Naive B cell (primary cell): ENCODE measurements around the gene STARD5. TPM values are rescaled to one million over a fixed set of nuclear protein-coding genes. Genes with fewer than 3 reads are reported as not detected.

ENCODE experiments used
- ATAC-seq, 2 donors: fragments of 150-1000 bp; cut with Tn5 transposase; 2 replicates each; pipeline ENCODE4 v1.10.0; 2021; ENCODE audit warnings: low read depth in 2 of 2, mild to moderate bottlenecking in 2 of 2, moderate library complexity in 2 of 2
- DNase-seq: peaks from one replicate; pipeline ENCODE4 v3.0.0; 2022
- H3K27ac Mint-ChIP-seq, 6 donors: one replicate each; pipeline ENCODE4 v1.8.0; 2020 to 2022; ENCODE audit warnings: mild to moderate bottlenecking in 6 of 6, mixed read lengths in 6 of 6, moderate library complexity in 5 of 6, inconsistent platforms in 2 of 6
- H3K27me3 Mint-ChIP-seq, 3 donors: one replicate each; pipeline ENCODE4 v1.8.0; 2021 to 2022; ENCODE audit warnings: mixed read lengths in 3 of 3, mild to moderate bottlenecking in 1 of 3
- H3K36me3 Mint-ChIP-seq, 2 donors: one replicate each; pipeline ENCODE4 v1.8.0; 2020 to 2022; ENCODE audit warnings: mixed read lengths in 2 of 2, inconsistent platforms in 1 of 2, mild to moderate bottlenecking in 1 of 2
- H3K4me1 Mint-ChIP-seq, 3 donors: one replicate each; pipeline ENCODE4 v1.8.0; 2020 to 2022; ENCODE audit warnings: mixed read lengths in 3 of 3, inconsistent platforms in 1 of 3, mild to moderate bottlenecking in 1 of 3, moderate library complexity in 1 of 3
- H3K4me3 Mint-ChIP-seq, 8 donors: one replicate each; pipeline ENCODE4 v1.8.0; 2020 to 2022; ENCODE audit warnings: mild to moderate bottlenecking in 8 of 8, mixed read lengths in 8 of 8, moderate library complexity in 8 of 8, inconsistent platforms in 2 of 8
- H3K9me3 Mint-ChIP-seq, 7 donors: one replicate each; pipeline ENCODE4 v1.8.0; 2020 to 2022; ENCODE audit warnings: mixed read lengths in 7 of 7, mild to moderate bottlenecking in 5 of 7, inconsistent platforms in 2 of 7, moderate library complexity in 1 of 7
- polyA plus RNA-seq, 6 donors: library from polyadenylated mRNA; unstranded; fragments of 300-500 nt; fragmentation: Illumina TruSeq; gene quantifications; one replicate each; pipeline ENCODE4 v1.2.3, GENCODE V29; 2021; ENCODE audit warnings: low read depth in 6 of 6

Gene STARD5, protein sequence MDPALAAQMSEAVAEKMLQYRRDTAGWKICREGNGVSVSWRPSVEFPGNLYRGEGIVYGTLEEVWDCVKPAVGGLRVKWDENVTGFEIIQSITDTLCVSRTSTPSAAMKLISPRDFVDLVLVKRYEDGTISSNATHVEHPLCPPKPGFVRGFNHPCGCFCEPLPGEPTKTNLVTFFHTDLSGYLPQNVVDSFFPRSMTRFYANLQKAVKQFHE
- 1 to 10 TPM; 5.1 to 9.6 (median 7.3) TPM for polyA plus RNA-seq

- Mint-ChIP-seq H3K4me3 (peak within 1 kb of the TSS; percentile 86 to 99 (median 98)), H3K27ac (peak within 1 kb of the TSS; percentile 48 to 98 (median 91)), H3K4me1 (peaks cover 23 to 42% (median 38%) of the 10 kb centered on the region in 3 donors), H3K36me3 (no peaks in the 10 kb centered on the region), H3K27me3 (no peaks in the 10 kb centered on the region), H3K9me3 (no peaks in the 10 kb centered on the region)
- DNase-seq (peak; percentile 93), ATAC-seq (peak; percentile 96 to 97)
Measured at GRCh38 chr15:81323944-81324881, at the start of gene STARD5. STARD5 (minus strand) TSS chr15:81324141; CDS start chr15:81324099, 42 bp downstream.

DNA sequence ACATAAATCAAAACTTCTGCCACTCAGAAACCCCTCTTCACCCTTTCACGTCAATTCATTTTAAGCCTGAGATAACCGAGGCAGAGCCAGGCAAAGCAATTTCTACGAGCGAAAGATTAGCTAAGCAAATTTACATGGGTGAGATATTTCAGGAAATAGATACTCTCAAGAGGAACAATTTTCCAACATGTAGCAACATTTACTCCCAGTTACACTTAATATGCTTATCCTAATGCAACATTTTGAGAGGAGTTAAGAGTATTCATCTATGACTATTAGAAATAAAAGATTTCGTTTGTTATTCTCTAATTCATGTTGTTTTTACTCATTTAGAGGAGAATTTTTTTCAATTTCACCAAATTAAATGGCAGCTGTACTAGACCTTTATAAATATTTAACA, 49.2 kb upstream of the STARD5 start:
- Mint-ChIP-seq H3K27ac (no peak overlapping the region), H3K4me1 (no peaks in the 10 kb centered on the region), H3K27me3 (no peaks in the 10 kb centered on the region), H3K4me3 (no peak overlapping the region), H3K9me3 (no peaks in the 10 kb centered on the region), H3K36me3 (no peaks in the 10 kb centered on the region)
- no peak for ATAC-seq
- DNase-seq = no peak

DNA sequence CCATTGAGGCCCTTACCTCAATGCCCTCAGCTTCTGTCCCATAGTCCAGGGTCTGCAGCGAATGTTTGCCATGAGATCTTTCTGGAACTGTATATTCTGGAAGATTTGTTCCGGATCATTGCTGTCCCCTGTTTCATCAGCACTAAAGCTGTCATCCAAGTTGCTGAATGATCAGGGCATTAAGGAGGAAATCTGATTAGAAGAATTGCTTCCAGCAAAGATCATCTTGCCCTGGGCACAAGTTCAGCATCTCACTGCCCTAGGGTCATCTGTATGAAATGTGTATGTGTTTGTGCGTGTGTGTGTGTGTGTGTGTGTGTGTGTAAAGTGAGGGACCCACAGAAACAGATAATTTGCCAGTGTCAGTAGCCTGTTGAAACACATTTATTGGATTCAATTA, 48.6 kb upstream of the STARD5 start:
- Mint-ChIP-seq H3K36me3 (no peaks in the 10 kb centered on the region), H3K4me3 (no peak overlapping the region), H3K9me3 (no peaks in the 10 kb centered on the region), H3K27me3 (no peaks in the 10 kb centered on the region), H3K4me1 (no peaks in the 10 kb centered on the region), H3K27ac (no peak overlapping the region)
- DNase-seq (no peak), ATAC-seq (no peak)

- H3K27me3 Mint-ChIP-seq = no peaks in the 10 kb centered on the region
- no peaks in the 10 kb centered on the region for H3K4me1 Mint-ChIP-seq
- no peak overlapping the region for H3K4me3 Mint-ChIP-seq
- DNase-seq = no peak
- H3K9me3 Mint-ChIP-seq = no peaks in the 10 kb centered on the region
- H3K27ac Mint-ChIP-seq = no peak overlapping the region
- peaks cover 0 to 7% of the 10 kb centered on the region in 2 donors for H3K36me3 Mint-ChIP-seq
- ATAC-seq = no peak
Measured at GRCh38 chr15:81363718-81364500, 40.0 kb upstream of the STARD5 start.

DNA sequence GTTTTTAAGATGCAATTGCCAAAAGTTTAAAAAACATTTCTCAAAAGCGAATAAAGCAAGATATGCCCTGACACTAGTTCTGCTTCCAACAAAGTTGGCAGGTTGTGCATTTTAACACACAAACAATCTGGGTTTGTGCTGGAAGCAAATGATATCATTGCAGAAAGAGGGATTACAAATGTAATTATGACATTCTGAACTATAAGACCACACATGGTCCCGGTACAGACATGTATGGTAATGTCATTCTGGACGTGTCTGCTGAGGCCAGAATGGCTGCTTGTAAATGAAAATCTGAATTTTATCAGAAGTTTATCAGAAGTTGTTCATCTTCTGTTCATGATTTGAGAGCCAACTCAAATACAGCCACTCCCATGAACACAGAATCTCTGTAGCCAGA, 39.3 kb upstream of the STARD5 start:
- Mint-ChIP-seq H3K27me3 (no peaks in the 10 kb centered on the region), H3K4me1 (no peaks in the 10 kb centered on the region), H3K9me3 (no peaks in the 10 kb centered on the region), H3K27ac (no peak overlapping the region), H3K36me3 (peaks cover 0 to 7% of the 10 kb centered on the region in 2 donors), H3K4me3 (no peak overlapping the region)
- ATAC-seq = no peak
- DNase-seq = no peak

- H3K36me3 Mint-ChIP-seq = peaks cover 0 to 7% of the 10 kb centered on the region in 2 donors
- no peaks in the 10 kb centered on the region for H3K9me3 Mint-ChIP-seq
- ATAC-seq (no peak), DNase-seq (no peak)
- peak overlapping the region in 1 of 8 donors; percentile 48 for H3K4me3 Mint-ChIP-seq
- H3K4me1 Mint-ChIP-seq = no peaks in the 10 kb centered on the region
- H3K27ac Mint-ChIP-seq = no peak overlapping the region
- H3K27me3 Mint-ChIP-seq = no peaks in the 10 kb centered on the region
Measured at GRCh38 chr15:81362790-81363189, 38.8 kb upstream of the STARD5 start.

- Mint-ChIP-seq H3K9me3 (no peaks in the 10 kb centered on the region), H3K36me3 (peaks cover 0 to 7% of the 10 kb centered on the region in 2 donors), H3K4me1 (no peaks in the 10 kb centered on the region), H3K4me3 (no peak overlapping the region), H3K27me3 (peaks cover 0 to 3% (median 0%) of the 10 kb centered on the region in 3 donors), H3K27ac (no peak overlapping the region)
- no peak for DNase-seq
- ATAC-seq = no peak
Measured at GRCh38 chr15:81361891-81362290, 38.0 kb upstream of the STARD5 start.

GRCh38 chr15:81360491-81360890, 36.5 kb upstream of the STARD5 start:
- H3K4me1 Mint-ChIP-seq = no peaks in the 10 kb centered on the region
- peaks cover 0 to 7% of the 10 kb centered on the region in 2 donors for H3K36me3 Mint-ChIP-seq
- ATAC-seq (no peak), DNase-seq (no peak)
- H3K27me3 Mint-ChIP-seq = peaks cover 0 to 4% (median 0%) of the 10 kb centered on the region in 3 donors
- H3K4me3 Mint-ChIP-seq = no peak overlapping the region
- no peak overlapping the region for H3K27ac Mint-ChIP-seq
- no peaks in the 10 kb centered on the region for H3K9me3 Mint-ChIP-seq

GRCh38 chr15:81358248-81358647, 34.3 kb upstream of the STARD5 start:
- Mint-ChIP-seq H3K27ac (no peak overlapping the region), H3K4me3 (no peak overlapping the region), H3K36me3 (peaks cover 0 to under 1% of the 10 kb centered on the region in 2 donors), H3K27me3 (peaks cover 0 to 4% (median 0%) of the 10 kb centered on the region in 3 donors), H3K4me1 (no peaks in the 10 kb centered on the region), H3K9me3 (no peaks in the 10 kb centered on the region)
- no peak for DNase-seq
- no peak for ATAC-seq

DNA sequence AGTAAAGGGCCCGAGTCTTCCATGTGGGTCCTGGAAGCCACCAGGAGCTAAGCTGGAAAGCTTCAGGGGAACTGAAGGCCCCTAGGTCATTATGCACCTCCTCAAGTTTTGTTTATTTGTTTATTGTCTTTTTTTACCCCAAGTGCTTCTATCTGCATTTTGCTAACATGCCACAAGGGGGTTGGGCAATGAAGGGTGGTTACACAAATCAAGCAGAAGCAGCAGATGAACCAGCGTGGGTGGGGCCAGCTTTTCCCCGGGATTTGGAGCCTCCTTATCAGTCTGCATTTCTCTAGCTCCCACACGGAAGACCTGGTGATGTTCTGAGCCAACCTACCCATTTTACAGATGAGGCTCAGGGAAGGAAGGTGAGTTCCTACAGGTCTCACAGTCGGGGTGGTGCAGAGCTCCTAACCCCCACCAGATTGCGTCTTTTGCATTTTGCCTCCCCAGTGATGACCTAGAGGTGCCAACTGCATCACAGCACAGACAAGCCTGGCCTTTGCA, 33.3 kb upstream of the STARD5 start:
- Mint-ChIP-seq H3K36me3 (no peaks in the 10 kb centered on the region), H3K27ac (peak overlapping the region in 2 of 6 donors; percentile 4 to 54), H3K4me3 (peak overlapping the region in 1 of 8 donors; percentile 6), H3K27me3 (peaks cover 0 to 4% (median 0%) of the 10 kb centered on the region in 3 donors), H3K4me1 (no peaks in the 10 kb centered on the region), H3K9me3 (no peaks in the 10 kb centered on the region)
- DNase-seq = no peak
- no peak for ATAC-seq

DNA sequence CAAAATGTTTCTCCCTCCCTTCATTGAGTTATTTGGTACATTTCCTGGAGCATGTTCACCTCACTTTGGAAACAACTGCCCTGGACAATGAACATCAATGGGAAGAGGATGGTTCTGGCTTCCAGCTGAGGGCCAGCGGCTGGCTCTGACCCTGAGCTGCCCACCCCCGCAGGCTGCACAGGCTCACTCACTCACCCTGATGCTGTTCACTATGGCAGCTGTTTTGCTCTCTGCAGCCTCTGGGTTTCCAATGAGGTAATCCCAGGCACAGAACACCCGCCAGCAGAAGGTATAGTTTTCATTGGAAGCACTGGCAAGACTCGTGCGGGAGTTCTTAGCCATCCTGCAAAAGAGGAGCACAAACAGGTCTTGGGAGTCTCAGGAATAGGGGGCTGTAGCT, 32.3 kb upstream of the STARD5 start:
- Mint-ChIP-seq H3K27ac (no peak overlapping the region), H3K27me3 (peaks cover 0 to 4% (median 0%) of the 10 kb centered on the region in 3 donors), H3K36me3 (no peaks in the 10 kb centered on the region), H3K4me3 (no peak overlapping the region), H3K4me1 (no peaks in the 10 kb centered on the region), H3K9me3 (no peaks in the 10 kb centered on the region)
- DNase-seq = no peak
- ATAC-seq = no peak

DNA sequence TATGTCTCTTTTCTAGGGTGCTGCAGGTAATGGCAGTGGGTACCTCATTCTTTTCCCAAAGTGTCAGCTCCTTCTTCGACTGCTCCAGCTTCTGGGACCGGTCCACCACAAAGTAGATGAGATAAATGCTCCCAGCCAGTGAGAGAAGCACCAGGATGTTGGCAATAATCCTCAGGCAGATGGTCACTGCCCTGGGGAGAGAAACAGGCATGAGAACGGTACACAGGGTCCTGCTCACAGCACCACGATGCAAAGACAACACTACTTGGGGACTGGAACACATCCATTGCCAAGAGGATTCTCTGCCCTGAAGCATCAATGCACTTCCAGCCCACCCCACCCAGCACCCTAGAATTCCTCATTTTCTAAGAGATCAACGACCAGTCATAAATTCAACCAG, 27.7 kb upstream of the STARD5 start:
- Mint-ChIP-seq H3K36me3 (no peaks in the 10 kb centered on the region), H3K4me3 (no peak overlapping the region), H3K4me1 (no peaks in the 10 kb centered on the region), H3K9me3 (no peaks in the 10 kb centered on the region), H3K27ac (peak overlapping the region in 1 of 6 donors; percentile 37), H3K27me3 (peaks cover 0 to 8% (median 0%) of the 10 kb centered on the region in 3 donors)
- no peak for ATAC-seq
- DNase-seq = no peak

- Mint-ChIP-seq H3K4me1 (peaks cover 0 to 4% (median 4%) of the 10 kb centered on the region in 3 donors), H3K36me3 (no peaks in the 10 kb centered on the region), H3K9me3 (peaks cover 0 to 2% (median 0%) of the 10 kb centered on the region in 7 donors), H3K27ac (peak overlapping the region in 1 of 6 donors; percentile 53), H3K27me3 (peaks cover 0 to 8% (median 4%) of the 10 kb centered on the region in 3 donors), H3K4me3 (peak overlapping the region in 1 of 8 donors; percentile 33)
- no peak for DNase-seq
- ATAC-seq = no peak
Measured at GRCh38 chr15:81349271-81349670, 25.3 kb upstream of the STARD5 start.
